Muscle layer of colon (tissue), 2 donors: ENCODE measurements around the gene YTHDF1.

Experiments used
- H3K27ac ChIP-seq: one replicate; pipeline ENCODE4 v1.7.0; 2013; ENCODE audit warnings: low read depth, mild to moderate bottlenecking, low read length, moderate library complexity
- H3K27me3 ChIP-seq, 2 donors: one replicate each; pipeline ENCODE4 v1.7.0; 2013; ENCODE audit warnings: low read length in 2 of 2, mild to moderate bottlenecking in 2 of 2; ENCODE audit not compliant: insufficient read depth in 2 of 2, control insufficient read depth in 1 of 2
- H3K36me3 ChIP-seq: one replicate; pipeline ENCODE4 v1.7.0; 2013; ENCODE audit warnings: mild to moderate bottlenecking, low read length; ENCODE audit not compliant: insufficient read depth
- H3K4me1 ChIP-seq: one replicate; pipeline ENCODE4 v1.7.0; 2013; ENCODE audit warnings: mild to moderate bottlenecking, low read length; ENCODE audit not compliant: insufficient read depth
- H3K4me3 ChIP-seq, 2 donors: one replicate each; pipeline ENCODE4 v1.7.0; 2013; ENCODE audit warnings: low read length in 2 of 2, low read depth in 1 of 2, mild to moderate bottlenecking in 1 of 2, moderate library complexity in 1 of 2
- H3K9ac ChIP-seq: one replicate; pipeline ENCODE4 v1.7.0; 2013; ENCODE audit warnings: low read length
- H3K9me3 ChIP-seq: one replicate; pipeline ENCODE4 v1.7.0; 2013; ENCODE audit warnings: mild to moderate bottlenecking, low read length
- donor health status: abdominal sarcoma.
- donor health status: Adenocarcinoma of cecum.

The YTHDF1 gene

GRCh38 chr20:63196768-63197470 is 19.0 kb downstream of the YTHDF1 start:
- no peak overlapping the region for H3K27ac ChIP-seq
- H3K4me1 ChIP-seq, result peaks cover 9% of the 10 kb centered on the region
- no peaks in the 10 kb centered on the region for H3K9me3 ChIP-seq
- no peaks in the 10 kb centered on the region for H3K27me3 ChIP-seq
- no peak overlapping the region for H3K9ac ChIP-seq
- peaks cover 34% of the 10 kb centered on the region for H3K36me3 ChIP-seq
- no peak overlapping the region for H3K4me3 ChIP-seq

- Histone ChIP-seq H3K27ac (no peak overlapping the region), H3K4me1 (peaks cover 9% of the 10 kb centered on the region), H3K36me3 (peaks cover 20% of the 10 kb centered on the region), H3K9me3 (no peaks in the 10 kb centered on the region), H3K9ac (no peak overlapping the region), H3K4me3 (no peak overlapping the region), H3K27me3 (no peaks in the 10 kb centered on the region)
These were observed 21.1 kb downstream of the YTHDF1 start for GRCh38 chr20:63194797-63195173.

GRCh38 chr20:63194007-63194796 is 21.7 kb downstream of the YTHDF1 start:
- Histone ChIP-seq H3K36me3 (peaks cover 20% of the 10 kb centered on the region), H3K27ac (no peak overlapping the region), H3K4me3 (no peak overlapping the region), H3K27me3 (no peaks in the 10 kb centered on the region), H3K4me1 (peaks cover 9% of the 10 kb centered on the region), H3K9ac (no peak overlapping the region), H3K9me3 (no peaks in the 10 kb centered on the region)

- peaks cover 19% of the 10 kb centered on the region for H3K36me3 ChIP-seq
- no peaks in the 10 kb centered on the region for H3K9me3 ChIP-seq
- peaks cover 8% of the 10 kb centered on the region for H3K4me1 ChIP-seq
- H3K27ac ChIP-seq, result no peak overlapping the region
- no peak overlapping the region for H3K4me3 ChIP-seq
- no peaks in the 10 kb centered on the region for H3K27me3 ChIP-seq
- no peak overlapping the region for H3K9ac ChIP-seq
These were observed 23.2 kb downstream of the YTHDF1 start for GRCh38 chr20:63192721-63193120.

- no peak overlapping the region for H3K4me3 ChIP-seq
- H3K36me3 ChIP-seq, result peaks cover 14% of the 10 kb centered on the region
- H3K9ac ChIP-seq, result no peak overlapping the region
- no peaks in the 10 kb centered on the region for H3K9me3 ChIP-seq
- H3K27me3 ChIP-seq, result no peaks in the 10 kb centered on the region
- no peak overlapping the region for H3K27ac ChIP-seq
- no peaks in the 10 kb centered on the region for H3K4me1 ChIP-seq
These were observed 24.5 kb downstream of the YTHDF1 start for GRCh38 chr20:63191400-63191799.

GRCh38 chr20:63190828-63191227 is 25.1 kb downstream of the YTHDF1 start:
- no peak overlapping the region for H3K27ac ChIP-seq
- no peaks in the 10 kb centered on the region for H3K9me3 ChIP-seq

GRCh38 chr20:63189846-63190559 is 25.9 kb downstream of the YTHDF1 start:
- H3K9me3 ChIP-seq, result no peaks in the 10 kb centered on the region
- H3K4me3 ChIP-seq, result no peak overlapping the region
- H3K36me3 ChIP-seq, result peaks cover 3% of the 10 kb centered on the region
- H3K27ac ChIP-seq, result no peak overlapping the region
- H3K27me3 ChIP-seq, result no peaks in the 10 kb centered on the region
- no peak overlapping the region for H3K9ac ChIP-seq
- H3K4me1 ChIP-seq, result no peaks in the 10 kb centered on the region

More at GRCh38 chr20:63190828-63191227, 25.1 kb downstream of the YTHDF1 start:
- Histone ChIP-seq H3K27me3 (no peaks in the 10 kb centered on the region), H3K9ac (no peak overlapping the region), H3K4me1 (no peaks in the 10 kb centered on the region), H3K36me3 (peaks cover 11% of the 10 kb centered on the region), H3K4me3 (no peak overlapping the region)

GRCh38 chr20:63189322-63189642 is 26.6 kb downstream of the YTHDF1 start:
- Histone ChIP-seq H3K9ac (no peak overlapping the region), H3K27me3 (no peaks in the 10 kb centered on the region), H3K36me3 (no peaks in the 10 kb centered on the region), H3K4me3 (no peak overlapping the region), H3K4me1 (no peaks in the 10 kb centered on the region), H3K27ac (no peak overlapping the region), H3K9me3 (no peaks in the 10 kb centered on the region)

- Histone ChIP-seq H3K4me1 (no peaks in the 10 kb centered on the region), H3K27ac (no peak overlapping the region), H3K9me3 (no peaks in the 10 kb centered on the region), H3K9ac (no peak overlapping the region), H3K27me3 (no peaks in the 10 kb centered on the region), H3K36me3 (no peaks in the 10 kb centered on the region), H3K4me3 (no peak overlapping the region)
These were observed 27.1 kb downstream of the YTHDF1 start for GRCh38 chr20:63188641-63189321.

GRCh38 chr20:63188159-63188442 is 27.8 kb downstream of the YTHDF1 start:
- Histone ChIP-seq H3K27me3 (no peaks in the 10 kb centered on the region), H3K9ac (no peak overlapping the region), H3K36me3 (no peaks in the 10 kb centered on the region), H3K4me3 (no peak overlapping the region), H3K9me3 (no peaks in the 10 kb centered on the region), H3K27ac (no peak overlapping the region), H3K4me1 (no peaks in the 10 kb centered on the region)

GRCh38 chr20:63187338-63188158 is 28.4 kb downstream of the YTHDF1 start:
- no peaks in the 10 kb centered on the region for H3K4me1 ChIP-seq
- no peaks in the 10 kb centered on the region for H3K27me3 ChIP-seq
- no peaks in the 10 kb centered on the region for H3K9me3 ChIP-seq
- H3K27ac ChIP-seq, result no peak overlapping the region
- H3K9ac ChIP-seq, result no peak overlapping the region
- H3K36me3 ChIP-seq, result no peaks in the 10 kb centered on the region
- H3K4me3 ChIP-seq, result no peak overlapping the region
